SK-N-SH treated with all-trans-retinoic acid at 6 μM for 48 hours (cell line): Measurements from ENCODE around the gene ATP8B3.

ENCODE experiments used
- ATAC-seq: fragments of 200-7000 bp; cut with Tn5 transposase; 3 replicates; pipeline ENCODE4 v1.9.1; 2020; ENCODE audit warnings: mild to moderate bottlenecking, moderate library complexity
- CREB5 ChIP-seq: fragments of 250-450 bp; sonication (Bioruptor Pico); IDR thresholded peaks from 2 replicates; pipeline ENCODE4 v1.5.1; 2020; ENCODE audit warnings: low read depth, mild to moderate bottlenecking, moderate library complexity
- CSDC2 ChIP-seq: fragments of 250-450 bp; sonication (Bioruptor Pico); IDR thresholded peaks from 2 replicates; pipeline ENCODE4 v1.5.0; 2020; ENCODE audit warnings: mild to moderate bottlenecking, moderate library complexity
- CSRNP3 ChIP-seq: fragments of 250-450 bp; sonication (Bioruptor Pico); IDR thresholded peaks from 2 replicates; pipeline ENCODE4 v1.5.1; 2021; ENCODE audit warnings: mild to moderate bottlenecking, moderate library complexity
- ESRRG ChIP-seq: fragments of 250-450 bp; sonication (Bioruptor Pico); IDR thresholded peaks from 2 replicates; pipeline ENCODE4 v1.6.1; 2021; ENCODE audit warnings: mild to moderate bottlenecking
- GLIS3 ChIP-seq: fragments of 250-450 bp; sonication (Bioruptor Pico); IDR thresholded peaks from 2 replicates; pipeline ENCODE4 v1.5.0; 2020; ENCODE audit warnings: mild to moderate bottlenecking, moderate library complexity
- ISL1 ChIP-seq: fragments of 250-450 bp; sonication (Bioruptor Pico); IDR thresholded peaks from 2 replicates; pipeline ENCODE4 v2.1.2; 2022; ENCODE audit warnings: mild to moderate bottlenecking, moderate library complexity
- OSR1 ChIP-seq: fragments of 250-450 bp; sonication (Bioruptor Pico); IDR thresholded peaks from 2 replicates; pipeline ENCODE4 v1.8.0; 2022; ENCODE audit warnings: moderate library complexity, mild to moderate bottlenecking, inconsistent platforms
- POU6F1 ChIP-seq: fragments of 250-450 bp; sonication (Bioruptor Pico); IDR thresholded peaks from 2 replicates; pipeline ENCODE4 v1.8.0; 2021; ENCODE audit warnings: low read depth, mild to moderate bottlenecking, moderate library complexity, borderline replicate concordance
- PPARA ChIP-seq: fragments of 250-450 bp; sonication (Bioruptor Pico); IDR thresholded peaks from 2 replicates; pipeline ENCODE4 v1.5.0; 2020; ENCODE audit warnings: mild to moderate bottlenecking, borderline replicate concordance
- RARB ChIP-seq: fragments of 250-450 bp; sonication (Bioruptor Pico); IDR thresholded peaks from 2 replicates; pipeline ENCODE4 v1.8.0; 2021; ENCODE audit warnings: mild to moderate bottlenecking, moderate library complexity
- SNAI2 ChIP-seq: fragments of 250-450 bp; sonication (Bioruptor Pico); IDR thresholded peaks from 2 replicates; pipeline ENCODE4 v1.5.0; 2020; ENCODE audit warnings: mild to moderate bottlenecking, moderate library complexity
- TCF4 ChIP-seq: fragments of 250-450 bp; sonication (Bioruptor Pico); IDR thresholded peaks from 2 replicates; pipeline ENCODE4 v1.8.0; 2021; ENCODE audit warnings: mild to moderate bottlenecking, moderate library complexity, borderline replicate concordance
- TOX ChIP-seq: fragments of 250-450 bp; sonication (Bioruptor Pico); IDR thresholded peaks from 2 replicates; pipeline ENCODE4 v1.8.0; 2021; ENCODE audit warnings: mild to moderate bottlenecking, moderate library complexity, borderline replicate concordance
- ZC3H10 ChIP-seq: fragments of 250-450 bp; sonication (Bioruptor Pico); IDR thresholded peaks from 2 replicates; pipeline ENCODE4 v1.5.1; 2021; ENCODE audit warnings: mild to moderate bottlenecking, moderate library complexity
- ZFP3 ChIP-seq: fragments of 250-450 bp; sonication (Bioruptor Pico); IDR thresholded peaks from 2 replicates; pipeline ENCODE4 v1.5.0; 2020; ENCODE audit warnings: mild to moderate bottlenecking, moderate library complexity
- ZFP30 ChIP-seq: fragments of 450-650 bp; formaldehyde crosslinking; IDR thresholded peaks from 2 replicates; pipeline ENCODE4 v1.5.0; 2022; ENCODE audit warnings: mild to moderate bottlenecking, moderate library complexity
- ZNF565 ChIP-seq: fragments of 450-650 bp; formaldehyde crosslinking; conservative IDR thresholded peaks from 2 replicates; pipeline ENCODE4 v1.5.0; 2020; ENCODE audit warnings: low read depth, mild to moderate bottlenecking, moderate library complexity
- ZNF70 ChIP-seq: fragments of 450-650 bp; formaldehyde crosslinking; IDR thresholded peaks from 2 replicates; pipeline ENCODE4 v1.5.0; 2020; ENCODE audit warnings: mild to moderate bottlenecking, moderate library complexity
- ZNF8 ChIP-seq: fragments of 450-650 bp; formaldehyde crosslinking; IDR thresholded peaks from 2 replicates; pipeline ENCODE4 v1.5.0; 2020; ENCODE audit warnings: mild to moderate bottlenecking, moderate library complexity

ATP8B3 gene

GRCh38 chr19:1770866-1771576 is 41.1 kb downstream of the ATP8B3 start:
- ATAC-seq: no peak
- TF ChIP-seq ZFP3: no peak

- ATAC-seq: no peak
- no peak for TF ChIP-seq CREB5 (CRISPR knock-in tag)
- no peak for TF ChIP-seq ZFP30
- TF ChIP-seq CSDC2: no peak
- no peak for TF ChIP-seq ZNF8
- TF ChIP-seq ISL1 (CRISPR knock-in tag): no peak
- no peak for TF ChIP-seq CSRNP3
- no peak for TF ChIP-seq ZC3H10 (CRISPR knock-in tag)
- no peak for TF ChIP-seq ZNF565 (CRISPR knock-in tag)
- no peak for TF ChIP-seq ESRRG
- TF ChIP-seq ZNF70 (CRISPR knock-in tag): no peak
- TF ChIP-seq POU6F1: no peak
- no peak for TF ChIP-seq TCF4
These were observed 42.5 kb downstream of the ATP8B3 start for GRCh38 chr19:1769645-1769985.

GRCh38 chr19:1768918-1769644 is 43.0 kb downstream of the ATP8B3 start:
- no peak for ATAC-seq
- no peak for TF ChIP-seq RARB (CRISPR knock-in tag)

GRCh38 chr19:1768248-1768647 is 43.8 kb downstream of the ATP8B3 start:
- TF ChIP-seq GLIS3 (CRISPR knock-in tag) (no peak), ISL1 (CRISPR knock-in tag) (no peak), SNAI2 (CRISPR knock-in tag) (no peak), POU6F1 (no peak), CSDC2 (no peak), ZNF8 (no peak), CREB5 (CRISPR knock-in tag) (no peak), ZC3H10 (CRISPR knock-in tag) (no peak), TCF4 (no peak), PPARA (CRISPR knock-in tag) (no peak), TOX (no peak), OSR1 (CRISPR knock-in tag) (no peak), ESRRG (no peak), ZFP30 (no peak), ZFP3 (no peak), ZNF565 (CRISPR knock-in tag) (no peak), ZNF70 (CRISPR knock-in tag) (no peak)
- peak; percentile 41; the same call in 2 of the 3 replicates for ATAC-seq

- TF ChIP-seq ZNF8: no peak
- no peak for TF ChIP-seq POU6F1
- TF ChIP-seq, all 23 proteins: peak for 0
- peak; percentile 77 for ATAC-seq
These were observed 44.6 kb downstream of the ATP8B3 start for GRCh38 chr19:1767464-1767933.
